ENCODE results near the gene FARP1. TPM values are rescaled to one million over a fixed set of nuclear protein-coding genes. Genes with fewer than 3 reads are reported as not detected.
A peak's percentile ranks its signal among the peaks of the same experiment; 100 is the strongest.

FARP1 gene
- total RNA-seq, 1 donor from 2014 or later: 128 TPM

DNA sequence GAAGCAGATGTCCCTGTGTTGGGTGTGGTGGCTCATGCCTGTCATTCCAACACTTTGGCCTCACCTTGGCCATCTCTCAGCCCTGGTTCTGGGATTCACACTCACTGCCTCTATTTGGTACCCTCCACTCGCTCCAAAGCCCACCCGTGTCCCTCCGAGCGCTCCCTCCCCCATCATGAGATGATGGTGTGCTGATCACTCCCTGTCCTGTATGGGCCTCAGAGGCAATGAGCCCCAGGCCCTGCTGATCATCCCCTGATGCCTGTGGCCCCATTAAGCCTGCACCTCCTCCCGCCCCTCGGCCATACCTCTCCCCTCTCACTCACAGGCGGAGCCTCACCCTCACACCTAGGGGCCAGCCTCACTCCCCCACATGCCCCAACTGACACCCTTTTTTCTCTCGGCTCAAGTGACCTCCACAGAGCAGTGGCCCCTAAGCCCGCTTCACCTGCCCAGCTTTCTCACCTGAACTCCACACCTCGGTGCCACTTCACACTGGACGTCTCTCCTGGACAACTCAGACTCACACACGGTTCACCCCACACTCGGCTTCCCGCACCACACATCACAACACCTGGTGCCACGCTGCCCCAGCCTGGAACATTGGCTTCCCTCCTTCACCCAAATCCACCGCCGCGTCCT, 319.5 kb downstream of the FARP1 start:
- H3K9ac ChIP-seq (ENCODE audit: low read length): no peak overlapping the region
- H3K27me3 ChIP-seq (ENCODE audit: insufficient read depth, low read length): no peaks in the 10 kb centered on the region
- TF ChIP-seq EZH2 (IDR thresholded peaks at IDR 0.05; ENCODE audit: insufficient read depth, low read length): no peak
- TF ChIP-seq, protein P1, sequence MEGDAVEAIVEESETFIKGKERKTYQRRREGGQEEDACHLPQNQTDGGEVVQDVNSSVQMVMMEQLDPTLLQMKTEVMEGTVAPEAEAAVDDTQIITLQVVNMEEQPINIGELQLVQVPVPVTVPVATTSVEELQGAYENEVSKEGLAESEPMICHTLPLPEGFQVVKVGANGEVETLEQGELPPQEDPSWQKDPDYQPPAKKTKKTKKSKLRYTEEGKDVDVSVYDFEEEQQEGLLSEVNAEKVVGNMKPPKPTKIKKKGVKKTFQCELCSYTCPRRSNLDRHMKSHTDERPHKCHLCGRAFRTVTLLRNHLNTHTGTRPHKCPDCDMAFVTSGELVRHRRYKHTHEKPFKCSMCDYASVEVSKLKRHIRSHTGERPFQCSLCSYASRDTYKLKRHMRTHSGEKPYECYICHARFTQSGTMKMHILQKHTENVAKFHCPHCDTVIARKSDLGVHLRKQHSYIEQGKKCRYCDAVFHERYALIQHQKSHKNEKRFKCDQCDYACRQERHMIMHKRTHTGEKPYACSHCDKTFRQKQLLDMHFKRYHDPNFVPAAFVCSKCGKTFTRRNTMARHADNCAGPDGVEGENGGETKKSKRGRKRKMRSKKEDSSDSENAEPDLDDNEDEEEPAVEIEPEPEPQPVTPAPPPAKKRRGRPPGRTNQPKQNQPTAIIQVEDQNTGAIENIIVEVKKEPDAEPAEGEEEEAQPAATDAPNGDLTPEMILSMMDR (IDR thresholded peaks at IDR 0.05; ENCODE audit: insufficient read depth, low read depth, low read length): no peak
- DNase-seq (ENCODE audit: low read depth) (no peak), FAIRE-seq (no peak)
- Mint-ChIP-seq H3K27me3 (ENCODE audit: low read depth, unreplicated experiment) (no peaks in the 10 kb centered on the region), H3K27ac (ENCODE audit: unreplicated experiment) (no peak overlapping the region), H3K4me3 (ENCODE audit: unreplicated experiment) (peak overlapping the region; percentile 50), H3K9me3 (ENCODE audit: unreplicated experiment) (peaks cover 2% of the 10 kb centered on the region), H3K36me3 (ENCODE audit: low read depth, unreplicated experiment) (peaks cover 30% of the 10 kb centered on the region), H3K4me1 (ENCODE audit: low read depth, unreplicated experiment) (peaks cover 4% of the 10 kb centered on the region)
- H3K4me2 ChIP-seq (ENCODE audit: low read length): no peak overlapping the region
- H4K20me1 ChIP-seq (ENCODE audit: insufficient read depth, low read length): peaks cover 38% of the 10 kb centered on the region
- H3K36me3 ChIP-seq (ENCODE audit: insufficient read depth, low read length): peaks cover 33% of the 10 kb centered on the region
- H2AFZ ChIP-seq (ENCODE audit: low read depth, low read length): no peak overlapping the region
- H3K4me1 ChIP-seq (ENCODE audit: insufficient read depth, low read length): no peaks in the 10 kb centered on the region
- no peak overlapping the region for H3K4me3 ChIP-seq (ENCODE audit: insufficient read depth, low read depth, low read length)
- peaks cover 39% of the 10 kb centered on the region for H3K79me2 ChIP-seq (ENCODE audit: insufficient read depth, low read length)
- no peak overlapping the region for H3K27ac ChIP-seq (ENCODE audit: low read depth, low read length)
- no peaks in the 10 kb centered on the region for H3K9me3 ChIP-seq (ENCODE audit: insufficient read depth, low read depth, low read length)

DNA sequence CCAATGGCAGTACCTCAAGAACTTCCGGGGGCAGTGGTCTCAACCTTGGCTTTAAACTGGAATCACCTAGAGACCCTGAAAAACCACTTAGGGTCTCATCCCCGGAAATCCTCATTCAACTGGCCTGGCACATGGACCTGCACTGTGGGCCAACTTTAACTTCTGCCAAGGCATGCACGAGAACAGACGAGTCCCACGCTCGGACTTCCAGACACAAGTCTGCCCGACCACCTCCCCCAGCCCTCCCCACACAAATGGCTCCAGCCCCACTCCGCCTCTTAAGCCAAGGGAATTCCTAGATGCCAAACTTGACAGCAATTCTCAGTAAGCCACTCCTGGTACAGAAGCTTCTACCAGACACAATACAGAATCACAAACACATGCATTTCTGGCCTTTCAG, 320.1 kb downstream of the FARP1 start:
- FAIRE-seq: no peak
- DNase-seq (ENCODE audit: low read depth): no peak
- Histone ChIP-seq H3K4me1 (ENCODE audit: insufficient read depth, low read length) (no peaks in the 10 kb centered on the region), H3K27me3 (ENCODE audit: insufficient read depth, low read length) (no peaks in the 10 kb centered on the region), H2AFZ (ENCODE audit: low read depth, low read length) (no peak overlapping the region), H3K9me3 (ENCODE audit: insufficient read depth, low read depth, low read length) (no peaks in the 10 kb centered on the region), H3K4me2 (ENCODE audit: low read length) (no peak overlapping the region), H3K9ac (ENCODE audit: low read length) (no peak overlapping the region), H3K36me3 (ENCODE audit: insufficient read depth, low read length) (peaks cover 29% of the 10 kb centered on the region), H4K20me1 (ENCODE audit: insufficient read depth, low read length) (peaks cover 43% of the 10 kb centered on the region), H3K4me3 (ENCODE audit: insufficient read depth, low read depth, low read length) (no peak overlapping the region), H3K79me2 (ENCODE audit: insufficient read depth, low read length) (peaks cover 39% of the 10 kb centered on the region), H3K27ac (ENCODE audit: low read depth, low read length) (no peak overlapping the region)
- no peaks in the 10 kb centered on the region for H3K27me3 Mint-ChIP-seq (ENCODE audit: low read depth, unreplicated experiment)
- H3K27ac Mint-ChIP-seq (ENCODE audit: unreplicated experiment): no peak overlapping the region
- H3K36me3 Mint-ChIP-seq (ENCODE audit: low read depth, unreplicated experiment): peaks cover 31% of the 10 kb centered on the region
- H3K4me3 Mint-ChIP-seq (ENCODE audit: unreplicated experiment): no peak overlapping the region
- H3K9me3 Mint-ChIP-seq (ENCODE audit: unreplicated experiment): peaks cover 2% of the 10 kb centered on the region
- TF ChIP-seq EZH2 (IDR thresholded peaks at IDR 0.05; ENCODE audit: insufficient read depth, low read length): no peak
- TF ChIP-seq, protein P1 (IDR thresholded peaks at IDR 0.05; ENCODE audit: insufficient read depth, low read depth, low read length): no peak
- H3K4me1 Mint-ChIP-seq (ENCODE audit: low read depth, unreplicated experiment): peaks cover 4% of the 10 kb centered on the region

DNA sequence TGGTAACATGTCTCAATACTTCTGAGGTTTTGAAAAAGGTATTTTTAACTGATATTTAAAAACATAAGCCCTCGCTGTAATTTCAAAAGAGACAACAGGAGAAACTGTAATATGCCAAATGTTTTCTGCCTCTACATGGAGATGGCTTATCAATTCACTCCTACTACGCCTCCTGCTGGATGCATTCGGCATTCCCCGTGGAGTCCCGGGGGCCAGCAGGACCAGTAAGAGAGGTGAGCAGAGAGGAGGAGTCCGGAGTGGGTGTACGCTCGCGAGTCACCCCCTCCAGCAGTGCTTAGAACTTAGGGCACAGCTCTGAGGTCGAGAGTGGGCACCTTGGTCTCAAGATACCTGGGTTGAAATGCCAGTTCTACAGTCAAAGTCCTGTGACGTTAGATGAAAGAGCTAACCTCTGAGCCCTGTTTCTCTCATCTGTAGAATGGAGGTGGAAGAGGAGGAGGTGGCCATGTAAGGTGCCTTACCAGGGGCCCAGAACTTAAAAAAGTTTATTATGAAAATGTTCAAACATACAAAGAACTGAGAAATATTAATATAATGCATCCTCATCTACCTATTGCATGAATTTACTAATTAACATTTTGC, 323.8 kb downstream of the FARP1 start:
- H3K27ac ChIP-seq (ENCODE audit: low read depth, low read length): no peak overlapping the region
- no peak overlapping the region for H2AFZ ChIP-seq (ENCODE audit: low read depth, low read length)
- H3K79me2 ChIP-seq (ENCODE audit: insufficient read depth, low read length): peaks cover 50% of the 10 kb centered on the region
- H3K36me3 ChIP-seq (ENCODE audit: insufficient read depth, low read length): peaks cover 26% of the 10 kb centered on the region
- no peak overlapping the region for H3K27ac Mint-ChIP-seq (ENCODE audit: unreplicated experiment)
- H3K4me3 ChIP-seq (ENCODE audit: insufficient read depth, low read depth, low read length): no peak overlapping the region
- no peak overlapping the region for H3K4me3 Mint-ChIP-seq (ENCODE audit: unreplicated experiment)
- no peaks in the 10 kb centered on the region for H3K27me3 ChIP-seq (ENCODE audit: insufficient read depth, low read length)
- H3K4me1 Mint-ChIP-seq (ENCODE audit: low read depth, unreplicated experiment): peaks cover 2% of the 10 kb centered on the region
- no peaks in the 10 kb centered on the region for H3K27me3 Mint-ChIP-seq (ENCODE audit: low read depth, unreplicated experiment)
- peaks cover 2% of the 10 kb centered on the region for H3K9me3 Mint-ChIP-seq (ENCODE audit: unreplicated experiment)
- no peak for DNase-seq (ENCODE audit: low read depth)
- no peaks in the 10 kb centered on the region for H3K4me1 ChIP-seq (ENCODE audit: insufficient read depth, low read length)
- H3K4me2 ChIP-seq (ENCODE audit: low read length): no peak overlapping the region
- TF ChIP-seq EZH2 (IDR thresholded peaks at IDR 0.05; ENCODE audit: insufficient read depth, low read length): no peak
- TF ChIP-seq, protein P1 (IDR thresholded peaks at IDR 0.05; ENCODE audit: insufficient read depth, low read depth, low read length): peak; percentile 77
- peaks cover 31% of the 10 kb centered on the region for H3K36me3 Mint-ChIP-seq (ENCODE audit: low read depth, unreplicated experiment)
- H4K20me1 ChIP-seq (ENCODE audit: insufficient read depth, low read length): peaks cover 35% of the 10 kb centered on the region
- H3K9me3 ChIP-seq (ENCODE audit: insufficient read depth, low read depth, low read length): no peaks in the 10 kb centered on the region
- FAIRE-seq: no peak
- no peak overlapping the region for H3K9ac ChIP-seq (ENCODE audit: low read length)

Measured in astrocyte (in vitro differentiated cells and primary cell).